ENCODE measurements around the gene PRR33. TPM values are rescaled to one million over a fixed set of nuclear protein-coding genes. Genes with fewer than 3 reads are reported as not detected.

The PRR33 gene
- total RNA-seq, 2 experiments from 2014 or later: not detected

GRCh38 chr11:1933416-1934334, 42.0 kb upstream of the PRR33 start:
- H3K36me3 Mint-ChIP-seq (ENCODE audit: low read depth): no peaks in the 10 kb centered on the region
- no peak for ATAC-seq (ENCODE audit: poor library complexity)
- intact Hi-C loops (cut with DNase I, micrococcal nuclease): no loop called here
- TF ChIP-seq CTCF (IDR thresholded peaks at IDR 0.05): no peak
- H3K4me1 Mint-ChIP-seq (ENCODE audit: low read depth): no peaks in the 10 kb centered on the region
- ChIA-PET CTCF (interaction anchor here (1.5 kb wide), 1 partner anchor 51 kb away, joined by 3 read pairs; no protein-coding TSS in a partner anchor), POLR2A (no interaction called here)
- H3K27me3 Mint-ChIP-seq: no peaks in the 10 kb centered on the region
- Histone ChIP-seq H3K27ac (ENCODE audit: low read depth in 1 of 2, low read length in 2 of 2) (no peak overlapping the region), H3K27me3 (ENCODE audit: control insufficient read depth in 1 of 2, insufficient read depth in 2 of 2, low read length in 2 of 2) (no peaks in the 10 kb centered on the region), H3K36me3 (ENCODE audit: insufficient read depth, low read length) (no peaks in the 10 kb centered on the region), H3K4me1 (ENCODE audit: insufficient read depth, low read length) (peaks cover 6% of the 10 kb centered on the region), H3K9me3 (ENCODE audit: control insufficient read depth in 1 of 2, insufficient read depth in 1 of 2, low read length in 2 of 2) (no peaks in the 10 kb centered on the region), H3K4me3 (ENCODE audit: low read length) (no peak overlapping the region)
- peak overlapping the region; percentile 31 for H3K4me3 Mint-ChIP-seq
- no peak for DNase-seq
- H3K27ac Mint-ChIP-seq: no peak overlapping the region
- no peaks in the 10 kb centered on the region for H3K9me3 Mint-ChIP-seq

GRCh38 chr11:1932681-1933080, 41.0 kb upstream of the PRR33 start:
- POLR2A ChIA-PET: no interaction called here
- no peak for TF ChIP-seq CTCF (IDR thresholded peaks at IDR 0.05)
- intact Hi-C loops (cut with DNase I, micrococcal nuclease): no loop called here
- Mint-ChIP-seq H3K27ac (no peak overlapping the region), H3K4me1 (ENCODE audit: low read depth) (no peaks in the 10 kb centered on the region), H3K36me3 (ENCODE audit: low read depth) (no peaks in the 10 kb centered on the region), H3K27me3 (no peaks in the 10 kb centered on the region), H3K4me3 (no peak overlapping the region), H3K9me3 (no peaks in the 10 kb centered on the region)
- CTCF ChIA-PET: no interaction called here
- no peaks in the 10 kb centered on the region for H3K9me3 ChIP-seq (ENCODE audit: control insufficient read depth in 1 of 2, insufficient read depth in 1 of 2, low read length in 2 of 2)
- ATAC-seq (ENCODE audit: poor library complexity) (no peak), DNase-seq (no peak)
- no peaks in the 10 kb centered on the region for H3K27me3 ChIP-seq (ENCODE audit: control insufficient read depth in 1 of 2, insufficient read depth in 2 of 2, low read length in 2 of 2)
- H3K27ac ChIP-seq (ENCODE audit: low read depth in 1 of 2, low read length in 2 of 2): no peak overlapping the region
- H3K4me1 ChIP-seq (ENCODE audit: insufficient read depth, low read length): peaks cover 6% of the 10 kb centered on the region
- H3K36me3 ChIP-seq (ENCODE audit: insufficient read depth, low read length): no peaks in the 10 kb centered on the region
- no peak overlapping the region for H3K4me3 ChIP-seq (ENCODE audit: low read length)

- H3K27ac Mint-ChIP-seq: no peak overlapping the region
- Histone ChIP-seq H3K27me3 (ENCODE audit: control insufficient read depth in 1 of 2, insufficient read depth in 2 of 2, low read length in 2 of 2) (no peaks in the 10 kb centered on the region), H3K4me3 (ENCODE audit: low read length) (no peak overlapping the region), H3K36me3 (ENCODE audit: insufficient read depth, low read length) (no peaks in the 10 kb centered on the region), H3K4me1 (ENCODE audit: insufficient read depth, low read length) (peaks cover 6% of the 10 kb centered on the region), H3K9me3 (ENCODE audit: control insufficient read depth in 1 of 2, insufficient read depth in 1 of 2, low read length in 2 of 2) (no peaks in the 10 kb centered on the region), H3K27ac (ENCODE audit: low read depth in 1 of 2, low read length in 2 of 2) (no peak overlapping the region)
- ATAC-seq (ENCODE audit: poor library complexity) (no peak), DNase-seq (no peak)
- no peaks in the 10 kb centered on the region for H3K4me1 Mint-ChIP-seq (ENCODE audit: low read depth)
- no peak for TF ChIP-seq CTCF (IDR thresholded peaks at IDR 0.05)
- no peaks in the 10 kb centered on the region for H3K36me3 Mint-ChIP-seq (ENCODE audit: low read depth)
- no peaks in the 10 kb centered on the region for H3K27me3 Mint-ChIP-seq
- no peaks in the 10 kb centered on the region for H3K9me3 Mint-ChIP-seq
- POLR2A ChIA-PET: no interaction called here
- CTCF ChIA-PET: interaction anchor here (1.2 kb wide), 1 partner anchor 81 kb away, joined by 3 read pairs; no protein-coding TSS in a partner anchor
- intact Hi-C loops (cut with DNase I, micrococcal nuclease): no loop called here
- H3K4me3 Mint-ChIP-seq: no peak overlapping the region
Observed at GRCh38 chr11:1932105-1932480, 40.4 kb upstream of the PRR33 start.

All from CD4-positive, alpha-beta T cell (primary cell).